Spleen (tissue), 11 donors: ENCODE results near the gene CHST1. TPM values are rescaled to one million over a fixed set of nuclear protein-coding genes. Genes with fewer than 3 reads are reported as not detected.
A peak's percentile ranks its signal among the peaks of the same experiment; 100 is the strongest.

ENCODE experiments used
- DNase-seq: peaks from one replicate; pipeline ENCODE4 v3.0.0-alpha.2; 2020
- H3K27ac ChIP-seq, 8 donors: fragments of 200-600 bp; sonication (generic) in 7 of 8; 1 replicate in 4 of 8; 2 replicates in 4 of 8; pipeline versions ENCODE4 v1.5.0 to v1.8.0; 2016 to 2021; ENCODE audit warnings: inconsistent platforms in 4 of 8, mild to moderate bottlenecking in 4 of 8, moderate library complexity in 1 of 8
- H3K27me3 ChIP-seq, 7 donors: fragments of 200-600 bp; sonication (generic) in 6 of 7; replicated peaks in 1 of 7; 1 replicate in 4 of 7; 2 replicates in 3 of 7; pipeline versions ENCODE4 v1.5.0 to v1.8.0; 2016 to 2021; ENCODE audit warnings: inconsistent platforms in 3 of 7, mild to moderate bottlenecking in 1 of 7
- H3K36me3 ChIP-seq, 6 donors: fragments of 200-600 bp; sonication (generic) in 5 of 6; 1 replicate in 4 of 6; 2 replicates in 2 of 6; pipeline versions ENCODE4 v1.5.0 to v1.8.0; 2016 to 2021; ENCODE audit warnings: inconsistent platforms in 2 of 6
- H3K4me1 ChIP-seq, 6 donors: fragments of 200-600 bp; sonication (generic) in 5 of 6; 1 replicate in 3 of 6; 2 replicates in 3 of 6; pipeline versions ENCODE4 v1.5.0 to v1.8.0; 2016 to 2021; ENCODE audit warnings: inconsistent platforms in 3 of 6
- H3K4me3 ChIP-seq, 8 donors: fragments of 200-600 bp; sonication (generic) in 7 of 8; 1 replicate in 4 of 8; 2 replicates in 4 of 8; pipeline versions ENCODE4 v1.5.0 to v1.8.0; 2016 to 2021; ENCODE audit warnings: inconsistent platforms in 4 of 8, mild to moderate bottlenecking in 4 of 8, moderate library complexity in 2 of 8
- H3K9me3 ChIP-seq, 8 donors: fragments of 200-600 bp; sonication (generic) in 7 of 8; 1 replicate in 4 of 8; 2 replicates in 4 of 8; pipeline versions ENCODE4 v1.5.0 to v1.8.0; 2016 to 2021; ENCODE audit warnings: inconsistent platforms in 4 of 8
- CTCF ChIP-seq, 11 experiments: fragments of 200-600 bp in 7 of 11; fragments of 450-650 bp in 4 of 11; sonication (generic) in 4 of 11; IDR thresholded peaks in 8 of 11; conservative IDR thresholded peaks in 3 of 11; 1 replicate in 7 of 11; 2 replicates in 4 of 11; pipeline versions ENCODE4 v1.4.0 to v1.8.0; 2016 to 2021; ENCODE audit warnings: antibody characterized with exemption in 11 of 11, inconsistent platforms in 4 of 11, mild to moderate bottlenecking in 1 of 11
- POLR2A ChIP-seq, 3 donors: fragments of 450-650 bp; IDR thresholded peaks; one replicate each; pipeline ENCODE4 v1.5.1; 2017; ENCODE audit warnings: antibody characterized with exemption in 3 of 3, mild to moderate bottlenecking in 1 of 3
- POLR2AphosphoS5 ChIP-seq, 3 donors: sonication (generic); formaldehyde crosslinking; IDR thresholded peaks; one replicate each; pipeline ENCODE4 v1.5.1; 2017; ENCODE audit warnings: antibody characterized with exemption in 3 of 3
- WGBS, 5 donors: extraction: QIAGEN DNeasy Blood & Tissue Kit in 3 of 5; methylation state at CpG; one replicate each; pipeline versions ENCODE4 v1.1.5 to v1.1.7; 2013 to 2018; 5-methylcytosine and 5-hydroxymethylcytosine counted together
- intact Hi-C: fragments of 100-400 bp; cut with DNase I; formaldehyde crosslinking; loops from one replicate; pipeline ENCODE4 v1.15.0; 2023; ENCODE audit warnings: low total_unique reads
- polyA plus RNA-seq, 3 donors: library from polyadenylated mRNA; stranded (reverse); fragments of 200-250 nt; gene quantifications; one replicate each; pipeline ENCODE4 v1.2.1, GENCODE V29; 2013
- total RNA-seq, 7 donors: library from RNA; depleted of rRNA in 3 of 7; stranded (reverse); fragments of >200 nt in 3 of 7; fragmentation: NEBNext Ultra II Directional in 4 of 7; extraction: Animal tissue kit (Norgen Biotek cat#: 25700) in 4 of 7; gene quantifications; one replicate each; pipeline versions ENCODE4 v1.1.0 to v1.2.1, GENCODE V29; 2016 to 2021
- donor health status: healthy with polysubstance abuse.
- donor health status: DM: no; HTN: no; CAD: no; lungs with moderate emphysema.
- donor health status: DM: no; HTN: no; CAD: no.
- donor health status: Bipolar disorder and iron deficiency.
- donor health status: healthy.
- donor health status: DM: no; HTN: no; CAD: no.
- donor health status: DM: yes; HTN: yes; CAD: no.

Gene CHST1
- total and polyA plus RNA-seq, 10 donors, result 1.1 to 18.9 (median 6.2) TPM

- intact Hi-C loops, result loop anchor here (10.0 kb wide), 1 partner anchor 306 kb away; no protein-coding TSS in a partner anchor
- Histone ChIP-seq H3K4me3 (no peak overlapping the region), H3K36me3 (peaks cover 0 to 32% (median 0%) of the 10 kb centered on the region in 6 donors), H3K27ac (no peak overlapping the region), H3K9me3 (peaks cover 0 to 3% (median 0%) of the 10 kb centered on the region in 8 donors), H3K27me3 (peaks cover 0 to 53% (median 0%) of the 10 kb centered on the region in 7 donors), H3K4me1 (peaks cover 4 to 18% (median 12%) of the 10 kb centered on the region in 6 donors)
- no peak for TF ChIP-seq POLR2AphosphoS5 (IDR thresholded peaks at IDR 0.05)
- TF ChIP-seq CTCF (IDR thresholded peaks at IDR 0.05 in 8 of 11, conservative IDR thresholded peaks at IDR 0.05 in 3 of 11), result no peak
- TF ChIP-seq POLR2A (IDR thresholded peaks at IDR 0.05), result no peak
- 66 to 84% (median 70%) methylated on average over 9 of the region's 9 CpGs for WGBS, 5 donors
- peak; percentile 48 for DNase-seq
Observed at GRCh38 chr11:45651156-45651555, 14.3 kb downstream of the CHST1 start.

GRCh38 chr11:45650166-45651095, 15.0 kb downstream of the CHST1 start:
- peak overlapping the region in 1 of 8 donors; percentile 7 for H3K4me3 ChIP-seq
- TF ChIP-seq POLR2AphosphoS5 (IDR thresholded peaks at IDR 0.05) (no peak), CTCF (IDR thresholded peaks at IDR 0.05 in 8 of 11, conservative IDR thresholded peaks at IDR 0.05 in 3 of 11) (no peak), POLR2A (IDR thresholded peaks at IDR 0.05) (no peak)
- peaks cover 4 to 13% (median 10%) of the 10 kb centered on the region in 6 donors for H3K4me1 ChIP-seq
- intact Hi-C loops, result loop anchor here (10.0 kb wide), 1 partner anchor 306 kb away; no protein-coding TSS in a partner anchor
- peaks cover 0 to 32% (median 0%) of the 10 kb centered on the region in 6 donors for H3K36me3 ChIP-seq
- peak; percentile 55 for DNase-seq
- 53 to 75% (median 68%) methylated on average over 46 to 75 of the region's 75 CpGs for WGBS, 5 donors
- H3K27me3 ChIP-seq, result peaks cover 0 to 46% (median 0%) of the 10 kb centered on the region in 7 donors
- H3K9me3 ChIP-seq, result peaks cover 0 to 3% (median 0%) of the 10 kb centered on the region in 8 donors
- H3K27ac ChIP-seq, result no peak overlapping the region

GRCh38 chr11:45649544-45650165, 15.8 kb downstream of the CHST1 start:
- Histone ChIP-seq H3K9me3 (peaks cover 0 to 3% (median 0%) of the 10 kb centered on the region in 8 donors), H3K4me3 (no peak overlapping the region), H3K36me3 (peaks cover 0 to 32% (median 0%) of the 10 kb centered on the region in 6 donors), H3K27me3 (peaks cover 0 to 41% (median 0%) of the 10 kb centered on the region in 7 donors), H3K4me1 (peaks cover 0 to 5% (median 2%) of the 10 kb centered on the region in 6 donors), H3K27ac (no peak overlapping the region)
- no peak for TF ChIP-seq CTCF (IDR thresholded peaks at IDR 0.05 in 8 of 11, conservative IDR thresholded peaks at IDR 0.05 in 3 of 11)
- TF ChIP-seq POLR2A (IDR thresholded peaks at IDR 0.05), result no peak
- no peak for TF ChIP-seq POLR2AphosphoS5 (IDR thresholded peaks at IDR 0.05)
- DNase-seq, result peak; percentile 51
- intact Hi-C loops, result loop anchor here (10.0 kb wide), 1 partner anchor 305 kb away; no protein-coding TSS in a partner anchor
- WGBS, 5 donors, result 75 to 87% (median 77%) methylated on average over 26 to 49 of the region's 49 CpGs
